H9 (cell line): Measurements from ENCODE around the gene LPGAT1. TPM values are rescaled to one million over a fixed set of nuclear protein-coding genes. Genes with fewer than 3 reads are reported as not detected.
A peak's percentile ranks its signal among the peaks of the same experiment; 100 is the strongest.

Experiments used
- DNase-seq: peaks from one replicate; pipeline ENCODE4 v3.0.0-alpha.2; 2017
- H2AFZ ChIP-seq: one replicate; pipeline ENCODE4 v1.6.1; 2013; ENCODE audit warnings: mild to moderate bottlenecking, low read length, control low read depth, moderate library complexity
- H2AK5ac ChIP-seq: 2 replicates; pipeline ENCODE4 v1.6.1; 2013; ENCODE audit warnings: low read length, control low read depth, mixed read lengths; ENCODE audit not compliant: insufficient read length
- H2BK120ac ChIP-seq: one replicate; pipeline ENCODE4 v1.6.1; 2013; ENCODE audit warnings: low read depth, mild to moderate bottlenecking, low read length, control low read depth, inconsistent platforms; ENCODE audit not compliant: poor library complexity, severe bottlenecking
- H2BK12ac ChIP-seq: 2 replicates; pipeline ENCODE4 v1.6.1; 2013; ENCODE audit warnings: low read length, control low read depth, mixed read lengths, low read depth; ENCODE audit not compliant: insufficient read length
- H2BK15ac ChIP-seq: 2 replicates; pipeline ENCODE4 v1.6.1; 2013; ENCODE audit warnings: low read depth, low read length, control low read depth
- H2BK20ac ChIP-seq: one replicate; pipeline ENCODE4 v1.6.1; 2013; ENCODE audit warnings: low read depth, mild to moderate bottlenecking, low read length, control low read depth, inconsistent platforms; ENCODE audit not compliant: poor library complexity, severe bottlenecking
- H2BK5ac ChIP-seq: 2 replicates; pipeline ENCODE4 v1.6.1; 2013; ENCODE audit warnings: low read length, control low read depth, mixed read lengths; ENCODE audit not compliant: insufficient read length
- H3K14ac ChIP-seq: 2 replicates; pipeline ENCODE4 v1.6.1; 2013; ENCODE audit warnings: low read length, control low read depth; ENCODE audit not compliant: insufficient read depth
- H3K18ac ChIP-seq: 2 replicates; pipeline ENCODE4 v1.6.1; 2013; ENCODE audit warnings: low read depth, mild to moderate bottlenecking, mixed read lengths, low read length, control low read depth; ENCODE audit not compliant: insufficient read length
- H3K23ac ChIP-seq: 2 replicates; pipeline ENCODE4 v1.6.1; 2013; ENCODE audit warnings: low read length, control low read depth, mixed read lengths, low read depth; ENCODE audit not compliant: insufficient read length
- H3K23me2 ChIP-seq: 2 replicates; pipeline ENCODE4 v1.6.1; 2013; ENCODE audit warnings: low read depth, mild to moderate bottlenecking, mixed read lengths, low read length, control low read depth; ENCODE audit not compliant: insufficient read length, poor library complexity, severe bottlenecking
- H3K27ac ChIP-seq: 2 replicates; pipeline ENCODE4 v1.5.1; 2013; ENCODE audit warnings: low read length, control low read depth, mixed read lengths, low read depth; ENCODE audit not compliant: insufficient read length
- H3K27me3 ChIP-seq: 2 replicates; pipeline ENCODE4 v1.6.1; 2013; ENCODE audit warnings: low read length, control low read depth, inconsistent platforms; ENCODE audit not compliant: insufficient read depth
- H3K4ac ChIP-seq: 2 replicates; pipeline ENCODE4 v1.6.1; 2013; ENCODE audit warnings: low read depth, mild to moderate bottlenecking, control low read depth, inconsistent platforms, low read length, moderate library complexity
- H3K4me1 ChIP-seq: 2 replicates; pipeline ENCODE4 v1.6.1; 2013; ENCODE audit warnings: low read length, control low read depth, inconsistent platforms; ENCODE audit not compliant: insufficient read depth
- H3K4me2 ChIP-seq: 2 replicates; pipeline ENCODE4 v1.6.1; 2013; ENCODE audit warnings: low read length, control low read depth, mixed read lengths; ENCODE audit not compliant: insufficient read length, insufficient read depth
- H3K56ac ChIP-seq: 2 replicates; pipeline ENCODE4 v1.6.1; 2013; ENCODE audit warnings: low read depth, mild to moderate bottlenecking, mixed read lengths, low read length, control low read depth; ENCODE audit not compliant: insufficient read length
- H3K79me1 ChIP-seq: 2 replicates; pipeline ENCODE4 v1.6.1; 2013; ENCODE audit warnings: low read depth, mild to moderate bottlenecking, moderate library complexity, low read length, control low read depth, inconsistent platforms; ENCODE audit not compliant: insufficient read depth, poor library complexity, severe bottlenecking
- H3K79me2 ChIP-seq: 2 replicates; pipeline ENCODE4 v1.6.1; 2013; ENCODE audit warnings: low read length, control low read depth, inconsistent platforms; ENCODE audit not compliant: insufficient read depth
- H3K9ac ChIP-seq: 2 replicates; pipeline ENCODE4 v1.6.1; 2013; ENCODE audit warnings: low read length, control low read depth, mixed read lengths; ENCODE audit not compliant: insufficient read length; ENCODE audit errors: extremely low read depth
- H3K9me3 ChIP-seq: one replicate; pipeline ENCODE4 v1.6.1; 2013; ENCODE audit warnings: low read depth, low read length, inconsistent platforms; ENCODE audit not compliant: control insufficient read depth
- H3T11ph ChIP-seq: one replicate; pipeline ENCODE4 v1.6.1; 2013; ENCODE audit warnings: mild to moderate bottlenecking, low read length, control low read depth, inconsistent platforms
- H4K20me1 ChIP-seq: one replicate; pipeline ENCODE4 v1.6.1; 2013; ENCODE audit not compliant: control insufficient read depth, insufficient read length, insufficient read depth
- H4K5ac ChIP-seq: 2 replicates; pipeline ENCODE4 v1.6.1; 2013; ENCODE audit warnings: low read depth, mild to moderate bottlenecking, mixed read lengths, low read length, control low read depth; ENCODE audit not compliant: insufficient read length
- H4K8ac ChIP-seq: replicated peaks from 2 replicates; pipeline ENCODE4 v1.6.1; 2013; ENCODE audit warnings: low read length, control low read depth, mixed read lengths, low read depth; ENCODE audit not compliant: insufficient read length
- H4K91ac ChIP-seq: 2 replicates; pipeline ENCODE4 v1.6.1; 2013; ENCODE audit warnings: low read depth, mild to moderate bottlenecking, moderate library complexity, mixed read lengths, low read length, control low read depth; ENCODE audit not compliant: insufficient read length
- H3K27ac Mint-ChIP-seq, 3 experiments: 2 replicates in 2 of 3; 3 replicates in 1 of 3; pipeline ENCODE4 v1.8.0; 2020 to 2021; ENCODE audit warnings: mixed read lengths in 3 of 3, mild to moderate bottlenecking in 1 of 3, moderate library complexity in 1 of 3
- H3K27me3 Mint-ChIP-seq: 2 replicates; pipeline ENCODE4 v1.8.0; 2021; ENCODE audit warnings: low read depth, mild to moderate bottlenecking, moderate library complexity, mixed read lengths
- H3K36me3 Mint-ChIP-seq, 3 experiments: 2 replicates in 2 of 3; 3 replicates in 1 of 3; pipeline ENCODE4 v1.8.0; 2020 to 2021; ENCODE audit warnings: low read depth in 3 of 3, mixed read lengths in 3 of 3; ENCODE audit not compliant: insufficient read depth in 1 of 3
- H3K4me1 Mint-ChIP-seq, 2 experiments: 2 replicates each; pipeline ENCODE4 v1.8.0; 2020; ENCODE audit warnings: mixed read lengths in 2 of 2
- H3K4me3 Mint-ChIP-seq, 2 experiments: 2 replicates in 1 of 2; 3 replicates in 1 of 2; pipeline ENCODE4 v1.8.0; 2020 to 2021; ENCODE audit warnings: mild to moderate bottlenecking in 2 of 2, mixed read lengths in 2 of 2, moderate library complexity in 1 of 2
- H3K9me3 Mint-ChIP-seq, 2 experiments: 2 replicates in 1 of 2; 3 replicates in 1 of 2; pipeline ENCODE4 v1.8.0; 2020; ENCODE audit warnings: mild to moderate bottlenecking in 2 of 2, mixed read lengths in 2 of 2, moderate library complexity in 1 of 2
- WGBS: extraction: QIAGEN DNeasy Blood & Tissue Kit; methylation state at CpG from one replicate; pipeline ENCODE4 v1.1.7; 2013; ENCODE audit warnings: missing lambda C conversion rate, low lambda C conversion rate, mixed read lengths; ENCODE audit not compliant: insufficient read length; ENCODE audit errors: extremely low coverage; 5-methylcytosine and 5-hydroxymethylcytosine counted together
- total RNA-seq: library from RNA; stranded (reverse); gene quantifications from 2 replicates; pipeline ENCODE4 v1.2.1, GENCODE V29; 2021
- TF ChIP-seq, protein P1 (sequence below): fragments of 200-600 bp; sonication (generic); conservative IDR thresholded peaks from 3 replicates; pipeline ENCODE4 v1.8.0; 2021; ENCODE audit warnings: antibody characterized with exemption, mild to moderate bottlenecking

Gene LPGAT1
- total RNA-seq, 1 experiment from 2014 or later, result 12.2 TPM

DNA sequence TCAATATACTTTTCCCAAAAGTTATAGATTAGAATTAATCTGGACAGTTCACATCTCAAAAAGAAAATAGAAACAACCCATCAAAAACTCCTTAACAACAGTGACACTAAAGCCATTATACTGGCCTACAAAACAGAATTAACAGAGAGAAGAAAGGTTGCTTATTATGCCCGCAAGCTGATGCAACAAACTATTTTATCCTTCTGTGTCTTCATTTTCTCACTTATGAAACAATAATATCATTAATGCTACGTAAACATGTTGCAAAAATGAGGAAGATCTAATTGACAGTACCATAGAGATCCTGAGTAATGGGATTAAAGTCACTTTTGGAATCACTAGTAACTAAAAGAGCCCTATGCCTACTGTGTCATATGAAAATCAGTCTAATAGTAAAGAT lies 32.6 kb downstream of the LPGAT1 start:
- Mint-ChIP-seq H3K36me3 (peaks cover 8 to 17% (median 8%) of the 10 kb centered on the region in 3 experiments; a peak in 6 of 7 replicates), H3K27me3 (no peaks in the 10 kb centered on the region), H3K4me1 (peaks cover 5 to 6% of the 10 kb centered on the region in 2 experiments), H3K4me3 (no peak overlapping the region), H3K9me3 (peaks cover 8 to 11% of the 10 kb centered on the region in 2 experiments), H3K27ac (peak overlapping the region in 1 of 3 experiments; percentile 13; a peak in 1 of 7 replicates)
- no CpG with 5 or more reads among the region's 2 CpGs for WGBS
- no peak overlapping the region for H3K18ac ChIP-seq
- no peak overlapping the region for H2BK5ac ChIP-seq
- no peak for DNase-seq
- no peaks in the 10 kb centered on the region for H3K9me3 ChIP-seq
- no peak overlapping the region for H2AK5ac ChIP-seq
- no peak overlapping the region for H4K5ac ChIP-seq
- H2BK120ac ChIP-seq, result no peak overlapping the region
- H3K14ac ChIP-seq, result no peak overlapping the region
- H3K4ac ChIP-seq, result no peak overlapping the region
- H3K27me3 ChIP-seq, result no peaks in the 10 kb centered on the region
- no peak overlapping the region for H3K56ac ChIP-seq
- H3K79me2 ChIP-seq, result no peaks in the 10 kb centered on the region
- H2AFZ ChIP-seq, result no peak overlapping the region
- H3K9ac ChIP-seq, result no peak overlapping the region
- H3K79me1 ChIP-seq, result peaks cover 2% of the 10 kb centered on the region
- H3K27ac ChIP-seq, result no peak overlapping the region
- no peak overlapping the region for H4K91ac ChIP-seq
- TF ChIP-seq, protein P1, sequence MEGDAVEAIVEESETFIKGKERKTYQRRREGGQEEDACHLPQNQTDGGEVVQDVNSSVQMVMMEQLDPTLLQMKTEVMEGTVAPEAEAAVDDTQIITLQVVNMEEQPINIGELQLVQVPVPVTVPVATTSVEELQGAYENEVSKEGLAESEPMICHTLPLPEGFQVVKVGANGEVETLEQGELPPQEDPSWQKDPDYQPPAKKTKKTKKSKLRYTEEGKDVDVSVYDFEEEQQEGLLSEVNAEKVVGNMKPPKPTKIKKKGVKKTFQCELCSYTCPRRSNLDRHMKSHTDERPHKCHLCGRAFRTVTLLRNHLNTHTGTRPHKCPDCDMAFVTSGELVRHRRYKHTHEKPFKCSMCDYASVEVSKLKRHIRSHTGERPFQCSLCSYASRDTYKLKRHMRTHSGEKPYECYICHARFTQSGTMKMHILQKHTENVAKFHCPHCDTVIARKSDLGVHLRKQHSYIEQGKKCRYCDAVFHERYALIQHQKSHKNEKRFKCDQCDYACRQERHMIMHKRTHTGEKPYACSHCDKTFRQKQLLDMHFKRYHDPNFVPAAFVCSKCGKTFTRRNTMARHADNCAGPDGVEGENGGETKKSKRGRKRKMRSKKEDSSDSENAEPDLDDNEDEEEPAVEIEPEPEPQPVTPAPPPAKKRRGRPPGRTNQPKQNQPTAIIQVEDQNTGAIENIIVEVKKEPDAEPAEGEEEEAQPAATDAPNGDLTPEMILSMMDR, result no peak
- H4K8ac ChIP-seq, result no peak overlapping the region
- H2BK12ac ChIP-seq, result no peak overlapping the region
- H3K4me1 ChIP-seq, result no peaks in the 10 kb centered on the region
- H3T11ph ChIP-seq, result no peak overlapping the region
- H2BK15ac ChIP-seq, result no peak overlapping the region
- no peaks in the 10 kb centered on the region for H4K20me1 ChIP-seq
- H3K4me2 ChIP-seq, result no peak overlapping the region
- H3K23me2 ChIP-seq, result no peaks in the 10 kb centered on the region
- H2BK20ac ChIP-seq, result no peak overlapping the region
- H3K23ac ChIP-seq, result no peak overlapping the region
